Transverse colon (tissue), 4 donors: ENCODE results near the gene DCANP1. TPM values are rescaled to one million over a fixed set of nuclear protein-coding genes. Genes with fewer than 3 reads are reported as not detected.

ENCODE experiments used
- DNase-seq: peaks from one replicate; pipeline ENCODE4 v3.0.0-alpha.2; 2019
- H3K27ac ChIP-seq, 4 donors: fragments of 200-600 bp; sonication (generic); 2 replicates each; pipeline ENCODE4 v1.5.1; 2016 to 2018; ENCODE audit warnings: inconsistent platforms in 4 of 4
- H3K27me3 ChIP-seq: fragments of 200-600 bp; sonication (generic); 2 replicates; pipeline ENCODE4 v1.5.1; 2017; ENCODE audit warnings: inconsistent platforms
- H3K36me3 ChIP-seq, 4 donors: fragments of 200-600 bp; sonication (generic); 2 replicates each; pipeline ENCODE4 v1.5.1; 2017 to 2019; ENCODE audit warnings: inconsistent platforms in 4 of 4
- H3K4me1 ChIP-seq, 4 donors: fragments of 200-600 bp; sonication (generic); 2 replicates each; pipeline ENCODE4 v1.5.1; 2017 to 2020; ENCODE audit warnings: inconsistent platforms in 4 of 4
- H3K4me3 ChIP-seq, 4 donors: fragments of 200-600 bp; sonication (generic); 1 replicate in 1 of 4; 2 replicates in 3 of 4; pipeline versions ENCODE4 v1.5.1 to v1.6.1; 2017 to 2019; ENCODE audit warnings: inconsistent platforms in 4 of 4
- H3K9me3 ChIP-seq, 2 donors: fragments of 200-600 bp; sonication (generic); 2 replicates each; pipeline ENCODE4 v1.5.1; 2017 to 2019; ENCODE audit warnings: inconsistent platforms in 2 of 2
- EP300 ChIP-seq: sonication (generic); formaldehyde crosslinking; IDR thresholded peaks from one replicate; pipeline ENCODE4 v1.6.1; 2017; ENCODE audit warnings: antibody characterized with exemption, low read depth
- POLR2A ChIP-seq: fragments of 450-650 bp; IDR thresholded peaks from one replicate; pipeline ENCODE4 v1.6.1; 2016; ENCODE audit warnings: antibody characterized with exemption, mild to moderate bottlenecking, moderate library complexity
- POLR2AphosphoS5 ChIP-seq, 3 donors: sonication (generic); formaldehyde crosslinking; IDR thresholded peaks; one replicate each; pipeline ENCODE4 v1.6.1; 2016; ENCODE audit warnings: antibody characterized with exemption in 3 of 3
- WGBS, 2 donors: methylation state at CpG; one replicate each; pipeline ENCODE4 v1.1.5; 2018; ENCODE audit warnings: low coverage in 1 of 2; 5-methylcytosine and 5-hydroxymethylcytosine counted together
- in situ Hi-C, 4 donors: fragments of 200-750 bp; cut with MboI; loops; one replicate each; pipeline versions ENCODE4 v1.15.0 to v1.15.1; 2017; ENCODE audit warnings: low sequenced_read_pairs in 3 of 4, low pct_ligation_motif_present in 1 of 4, low pct_unique_long_range_greater_than_20kb in 1 of 4
- intact Hi-C: fragments of 100-400 bp; cut with DNase I; formaldehyde crosslinking; loops from one replicate; pipeline ENCODE4 v1.15.1; 2023; ENCODE audit warnings: low total_unique reads
- total RNA-seq, 4 donors: library from RNA; depleted of rRNA; stranded (reverse); fragments of >200 nt; gene quantifications; one replicate each; pipeline ENCODE4 v1.1.0, GENCODE V29; 2016
- TF ChIP-seq, protein P1 (sequence below), 5 experiments: fragments of 200-600 bp in 3 of 5; fragments of 450-650 bp in 2 of 5; sonication (generic) in 3 of 5; IDR thresholded peaks; 1 replicate in 2 of 5; 2 replicates in 3 of 5; pipeline ENCODE4 v1.5.1; 2016 to 2017; ENCODE audit warnings: antibody characterized with exemption in 5 of 5, inconsistent platforms in 3 of 5, mild to moderate bottlenecking in 2 of 5, moderate library complexity in 1 of 5

Gene DCANP1
- total RNA-seq, 4 donors from 2014 or later, result 0.95 TPM; not detected in 3

DNA sequence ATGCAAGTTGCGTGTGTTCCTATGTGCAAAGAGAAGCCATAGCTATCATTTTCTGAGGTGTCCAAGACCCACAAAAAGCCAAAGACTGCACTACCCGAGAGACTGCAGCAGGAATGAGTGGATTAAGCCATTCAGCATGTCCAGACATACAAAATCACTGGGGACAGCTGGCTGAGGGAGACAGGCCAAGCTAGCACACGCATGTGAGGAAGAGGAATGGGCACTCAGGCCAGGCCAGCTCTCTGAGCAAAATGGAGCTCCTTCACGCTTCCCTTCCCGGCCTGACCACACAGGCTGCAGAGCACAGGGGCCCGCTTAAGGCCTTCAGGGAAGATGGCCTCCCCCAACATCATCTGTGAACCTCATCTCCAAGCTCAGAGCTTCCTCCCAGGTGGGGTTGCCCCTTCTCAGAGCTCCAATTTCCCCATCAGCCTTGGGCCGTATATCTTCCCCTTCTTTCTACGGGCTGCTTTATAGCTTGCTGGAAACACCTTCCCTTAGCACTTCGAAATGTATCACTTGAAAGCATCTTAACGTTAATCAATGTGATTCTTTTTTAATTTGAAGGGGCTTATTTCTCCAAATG is 8.4 kb downstream of the DCANP1 start:
- WGBS, 2 donors, result 73 to 74% methylated on average over 3 to 10 of the region's 10 CpGs
- Histone ChIP-seq H3K4me3 (no peak overlapping the region), H3K27ac (peak overlapping the region in 2 of 4 donors; percentile 13 to 36), H3K27me3 (peaks cover 3% of the 10 kb centered on the region), H3K36me3 (no peaks in the 10 kb centered on the region), H3K9me3 (no peaks in the 10 kb centered on the region), H3K4me1 (peaks cover 0 to 22% (median 3%) of the 10 kb centered on the region in 4 donors)
- TF ChIP-seq POLR2A (no peak), POLR2AphosphoS5 (IDR thresholded peaks at IDR 0.05) (no peak), EP300 (no peak)
- TF ChIP-seq, protein P1, sequence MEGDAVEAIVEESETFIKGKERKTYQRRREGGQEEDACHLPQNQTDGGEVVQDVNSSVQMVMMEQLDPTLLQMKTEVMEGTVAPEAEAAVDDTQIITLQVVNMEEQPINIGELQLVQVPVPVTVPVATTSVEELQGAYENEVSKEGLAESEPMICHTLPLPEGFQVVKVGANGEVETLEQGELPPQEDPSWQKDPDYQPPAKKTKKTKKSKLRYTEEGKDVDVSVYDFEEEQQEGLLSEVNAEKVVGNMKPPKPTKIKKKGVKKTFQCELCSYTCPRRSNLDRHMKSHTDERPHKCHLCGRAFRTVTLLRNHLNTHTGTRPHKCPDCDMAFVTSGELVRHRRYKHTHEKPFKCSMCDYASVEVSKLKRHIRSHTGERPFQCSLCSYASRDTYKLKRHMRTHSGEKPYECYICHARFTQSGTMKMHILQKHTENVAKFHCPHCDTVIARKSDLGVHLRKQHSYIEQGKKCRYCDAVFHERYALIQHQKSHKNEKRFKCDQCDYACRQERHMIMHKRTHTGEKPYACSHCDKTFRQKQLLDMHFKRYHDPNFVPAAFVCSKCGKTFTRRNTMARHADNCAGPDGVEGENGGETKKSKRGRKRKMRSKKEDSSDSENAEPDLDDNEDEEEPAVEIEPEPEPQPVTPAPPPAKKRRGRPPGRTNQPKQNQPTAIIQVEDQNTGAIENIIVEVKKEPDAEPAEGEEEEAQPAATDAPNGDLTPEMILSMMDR (IDR thresholded peaks at IDR 0.05), result no peak
- no peak for DNase-seq
- intact Hi-C loops, result no loop called here
- in situ Hi-C loops, result no loop called here

DNA sequence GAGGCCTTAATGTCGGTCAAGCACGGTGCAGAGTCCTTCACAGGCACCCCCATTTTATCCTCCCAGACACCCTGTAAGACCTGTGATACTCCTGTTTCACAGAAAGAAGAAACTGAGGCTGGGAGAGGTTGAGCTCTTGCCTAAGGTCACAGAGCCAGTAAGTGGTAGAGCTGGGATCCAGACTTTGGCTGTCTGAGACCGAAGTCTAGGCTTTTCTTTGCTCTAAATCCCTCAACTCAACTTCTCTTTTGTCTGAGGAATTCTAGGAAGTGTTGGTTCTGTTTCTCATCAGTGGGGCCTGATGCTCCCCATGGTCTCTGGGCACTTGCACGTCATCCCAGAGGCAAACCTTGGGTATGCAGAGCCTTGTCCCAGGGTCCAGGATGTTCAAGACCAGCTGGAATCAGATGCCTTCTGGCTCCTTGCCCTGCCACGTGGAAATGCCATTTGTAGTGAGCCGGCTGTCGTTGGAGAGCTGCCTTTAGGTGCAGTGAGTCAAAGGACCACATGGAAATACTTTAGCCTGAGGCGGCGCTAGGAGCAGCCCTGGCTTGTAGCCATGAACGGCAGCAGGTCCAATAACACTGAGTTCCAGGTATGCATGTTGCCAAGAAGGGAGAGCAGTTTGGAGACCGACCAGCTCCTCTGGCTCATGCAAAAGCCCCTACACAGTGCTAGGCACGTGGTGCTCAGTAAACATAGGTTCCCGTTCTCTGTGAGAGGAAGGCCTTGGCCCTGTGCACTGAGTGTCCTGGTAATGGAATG is 9.2 kb downstream of the DCANP1 start:
- WGBS, 2 donors, result 43% methylated on average over 13 of the region's 13 CpGs; no CpG with 5 or more reads in 1 of the 2 donors

DNA sequence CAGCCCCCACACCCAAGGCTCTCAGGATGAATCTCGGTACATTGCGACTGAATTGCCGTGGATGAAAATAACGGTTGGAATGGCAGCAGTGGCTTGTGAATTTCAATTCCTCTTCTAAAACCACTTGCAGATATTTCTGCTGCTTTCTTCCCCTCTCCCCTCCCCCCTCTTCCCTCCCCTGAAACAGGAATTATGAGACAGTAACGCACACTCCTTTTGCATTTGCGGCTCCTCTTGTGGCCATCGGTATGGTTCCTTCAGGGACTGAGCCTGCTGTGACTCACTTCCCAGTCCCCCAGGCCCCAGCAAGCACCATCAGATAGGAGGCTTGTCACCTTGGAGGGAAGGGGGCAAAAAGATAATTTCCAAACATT is 9.7 kb downstream of the DCANP1 start:
- in situ Hi-C loops (no loop called here), intact Hi-C loops (no loop called here)
- Histone ChIP-seq H3K4me1 (peaks cover 0 to 22% (median 3%) of the 10 kb centered on the region in 4 donors), H3K9me3 (no peaks in the 10 kb centered on the region), H3K36me3 (no peaks in the 10 kb centered on the region), H3K27me3 (peaks cover 3% of the 10 kb centered on the region), H3K27ac (peak overlapping the region in 3 of 4 donors; percentile 21 to 37 (median 36)), H3K4me3 (no peak overlapping the region)
- WGBS, 2 donors, result 74 to 100% methylated on average over 1 to 7 of the region's 7 CpGs
- no peak for DNase-seq
- no peak for TF ChIP-seq EP300
- TF ChIP-seq, protein P1 (IDR thresholded peaks at IDR 0.05), result no peak
- TF ChIP-seq POLR2A, result no peak
- TF ChIP-seq POLR2AphosphoS5 (IDR thresholded peaks at IDR 0.05), result no peak

More for the DNA sequence above, 9.2 kb downstream of the DCANP1 start:
- in situ Hi-C loops, result no loop called here
- TF ChIP-seq POLR2A (no peak), POLR2AphosphoS5 (IDR thresholded peaks at IDR 0.05) (peak in 2 of 3 donors; percentile 21 to 40)
- TF ChIP-seq, protein P1 (IDR thresholded peaks at IDR 0.05), result peak in 1 of 5 experiments; percentile 8
- H3K4me3 ChIP-seq, result no peak overlapping the region
- no peaks in the 10 kb centered on the region for H3K9me3 ChIP-seq
- peaks cover 0 to 22% (median 3%) of the 10 kb centered on the region in 4 donors for H3K4me1 ChIP-seq
- H3K36me3 ChIP-seq, result no peaks in the 10 kb centered on the region
- H3K27ac ChIP-seq, result peak overlapping the region; percentile 10 to 37 (median 28)
- H3K27me3 ChIP-seq, result peaks cover 3% of the 10 kb centered on the region
- intact Hi-C loops, result no loop called here
- DNase-seq, result peak; percentile 67

DNA sequence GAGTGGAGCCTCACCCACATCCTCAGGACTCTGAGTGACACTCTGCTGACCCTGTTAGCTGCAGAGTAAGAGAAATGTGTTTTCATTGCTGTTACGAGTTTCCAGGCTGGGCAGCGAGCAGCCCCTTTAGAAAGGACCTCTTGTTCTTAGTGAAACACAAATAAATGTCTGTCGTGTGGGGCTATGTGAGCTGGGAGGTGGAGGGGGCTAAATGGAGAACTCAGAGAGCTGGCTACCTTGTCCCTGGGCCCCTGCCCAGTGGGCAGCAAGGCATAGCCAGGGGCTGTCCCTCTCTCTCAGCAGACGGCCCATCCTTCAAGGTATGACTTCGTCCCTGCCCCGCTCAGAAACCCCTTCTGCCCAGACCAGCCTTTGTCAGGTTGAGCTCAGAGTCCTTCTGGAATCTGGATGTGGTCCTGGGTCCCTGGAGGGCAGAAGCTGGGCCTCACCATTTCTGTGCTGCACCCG is 10.2 kb downstream of the DCANP1 start:
- Histone ChIP-seq H3K27ac (peak overlapping the region in 1 of 4 donors; percentile 36), H3K9me3 (no peaks in the 10 kb centered on the region), H3K27me3 (peaks cover 3% of the 10 kb centered on the region), H3K4me3 (no peak overlapping the region), H3K4me1 (peaks cover 0 to 22% (median 3%) of the 10 kb centered on the region in 4 donors), H3K36me3 (no peaks in the 10 kb centered on the region)
- intact Hi-C loops, result no loop called here
- DNase-seq, result no peak
- 20 to 72% methylated on average over 2 to 7 of the region's 7 CpGs for WGBS, 2 donors
- in situ Hi-C loops, result no loop called here
- TF ChIP-seq EP300, result no peak
- TF ChIP-seq POLR2A, result no peak
